Keratinocyte (primary cell): ENCODE data around the gene NLRP6. TPM values are rescaled to one million over a fixed set of nuclear protein-coding genes. Genes with fewer than 3 reads are reported as not detected.

Source experiments
- DNase-seq: peaks from one replicate; pipeline ENCODE4 v3.0.0-alpha.2; 2011; ENCODE audit warnings: low read depth, missing footprints, low spot score
- FAIRE-seq: peaks from 2 replicates; lab custom pipeline; 2011; peaks lifted over from hg19 to GRCh38; lab: Jason Lieb, UNC
- H2AFZ ChIP-seq: 2 replicates; pipeline ENCODE4 v1.6.0; 2012; ENCODE audit warnings: low read length, control low read depth, inconsistent platforms; ENCODE audit not compliant: control insufficient read depth
- H3K27ac ChIP-seq: 2 replicates; pipeline ENCODE4 v1.5.1; 2011; ENCODE audit warnings: low read length; ENCODE audit not compliant: control insufficient read depth, insufficient read depth
- H3K27me3 ChIP-seq: 3 replicates; pipeline ENCODE4 v1.6.0; 2011; ENCODE audit warnings: low read length; ENCODE audit not compliant: control insufficient read depth, insufficient read depth; ENCODE audit errors: extremely low read depth
- H3K36me3 ChIP-seq, 2 experiments: 2 replicates in 1 of 2; 3 replicates in 1 of 2; pipeline ENCODE4 v1.5.1; 2011; ENCODE audit warnings: low read length in 2 of 2, mild to moderate bottlenecking in 1 of 2; ENCODE audit not compliant: control insufficient read depth in 2 of 2, insufficient read depth in 2 of 2; ENCODE audit errors: extremely low read depth in 1 of 2
- H3K4me1 ChIP-seq: 3 replicates; pipeline ENCODE4 v1.5.1; 2011; ENCODE audit warnings: low read length; ENCODE audit not compliant: control insufficient read depth, insufficient read depth; ENCODE audit errors: extremely low read depth
- H3K4me2 ChIP-seq: 3 replicates; pipeline ENCODE4 v1.6.0; 2011; ENCODE audit warnings: low read depth, low read length; ENCODE audit not compliant: control insufficient read depth, insufficient read depth; ENCODE audit errors: extremely low read depth
- H3K4me3 ChIP-seq, 3 experiments: fragments of 200-600 bp in 1 of 3; sonication (generic) in 1 of 3; 2 replicates in 2 of 3; 3 replicates in 1 of 3; pipeline ENCODE4 v1.5.1; 2011 to 2016; ENCODE audit warnings: low read length in 3 of 3, mild to moderate bottlenecking in 3 of 3, control low read depth in 2 of 3, inconsistent platforms in 1 of 3, low read depth in 1 of 3, mixed read lengths in 1 of 3, mixed run types in 1 of 3, moderate library complexity in 1 of 3; ENCODE audit not compliant: control insufficient read depth in 2 of 3, insufficient read depth in 2 of 3; ENCODE audit errors: extremely low read depth in 1 of 3
- H3K79me2 ChIP-seq: 2 replicates; pipeline ENCODE4 v1.6.0; 2012; ENCODE audit warnings: low read length; ENCODE audit not compliant: control insufficient read depth, insufficient read depth
- H3K9ac ChIP-seq: 3 replicates; pipeline ENCODE4 v1.6.0; 2011; ENCODE audit warnings: low read length; ENCODE audit not compliant: control insufficient read depth, insufficient read depth; ENCODE audit errors: extremely low read depth
- H3K9me1 ChIP-seq: 3 replicates; pipeline ENCODE4 v1.6.0; 2011; ENCODE audit warnings: low read length; ENCODE audit not compliant: control insufficient read depth, insufficient read depth; ENCODE audit errors: extremely low read depth
- H3K9me3 ChIP-seq: 2 replicates; pipeline ENCODE4 v1.5.1; 2012; ENCODE audit warnings: low read depth, low read length; ENCODE audit not compliant: control insufficient read depth
- H4K20me1 ChIP-seq: 3 replicates; pipeline ENCODE4 v1.6.0; 2011; ENCODE audit warnings: low read length; ENCODE audit not compliant: control insufficient read depth, insufficient read depth; ENCODE audit errors: extremely low read depth
- EZH2 ChIP-seq: IDR thresholded peaks from one replicate; pipeline ENCODE4 v1.6.1; 2012; ENCODE audit warnings: inconsistent platforms, mild to moderate bottlenecking, low read length, moderate library complexity
- dilution Hi-C: fragments of 300-500 bp; cut with MboI; formaldehyde crosslinking; loops from one replicate; pipeline ENCODE4 v1.7.0; 2020; ENCODE audit warnings: low sequenced_read_pairs; ENCODE audit not compliant: extremely low pct_ligation_motif_present
- polyA plus RNA-seq, 5 experiments: library from polyadenylated mRNA; depleted of rRNA in 3 of 5; stranded (reverse) in 3 of 5; stranded (forward) in 1 of 5; unstranded in 1 of 5; fragments of >200 nt; gene quantifications; 1 replicate in 1 of 5; 2 replicates in 3 of 5; 3 replicates in 1 of 5; pipeline versions ENCODE4 v1.2.1 to v1.2.3, GENCODE V29; 2011 to 2012; ENCODE audit warnings: missing spikeins in 2 of 5, low read depth in 1 of 5, low replicate concordance in 1 of 5
- TF ChIP-seq, protein P1 (sequence below), 3 experiments: IDR thresholded peaks in 1 of 3; conservative IDR thresholded peaks in 1 of 3; optimal IDR thresholded peaks in 1 of 3; 2 replicates in 2 of 3; 3 replicates in 1 of 3; pipeline versions ENCODE3 to v1.5.1; 2011; ENCODE audit warnings: low read length in 3 of 3, mild to moderate bottlenecking in 3 of 3, moderate library complexity in 2 of 3, control low read depth in 1 of 3, inconsistent platforms in 1 of 3; ENCODE audit not compliant: insufficient read depth in 2 of 3; ENCODE audit errors: extremely low read depth in 1 of 3

NLRP6 gene
- polyA plus RNA-seq, 1 donor (not counting 4 experiments of a cell fraction or from before 2014, with no cell fraction given), result not detected

DNA sequence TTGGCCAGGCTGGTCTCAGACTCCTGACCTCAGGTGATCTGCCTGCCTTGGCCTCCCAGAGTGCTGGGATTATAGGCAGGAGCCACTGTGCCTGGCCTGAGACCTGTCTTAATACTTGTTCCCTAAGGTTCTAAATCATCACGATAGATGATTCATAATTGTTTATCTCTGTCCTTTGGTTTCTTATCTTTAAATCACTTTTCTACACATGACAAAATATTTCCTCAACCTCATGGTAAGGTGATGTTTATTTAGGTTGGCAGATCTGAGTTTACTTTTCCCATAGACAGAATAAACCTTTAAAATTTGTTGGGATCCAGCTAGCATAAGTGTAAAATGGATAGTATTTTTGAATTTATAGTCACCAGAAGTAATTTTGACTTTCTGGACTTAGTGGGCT lies 37.9 kb upstream of the NLRP6 start:
- no peak overlapping the region for H3K9ac ChIP-seq
- FAIRE-seq, result no peak
- dilution Hi-C loops, result no loop called here

DNA sequence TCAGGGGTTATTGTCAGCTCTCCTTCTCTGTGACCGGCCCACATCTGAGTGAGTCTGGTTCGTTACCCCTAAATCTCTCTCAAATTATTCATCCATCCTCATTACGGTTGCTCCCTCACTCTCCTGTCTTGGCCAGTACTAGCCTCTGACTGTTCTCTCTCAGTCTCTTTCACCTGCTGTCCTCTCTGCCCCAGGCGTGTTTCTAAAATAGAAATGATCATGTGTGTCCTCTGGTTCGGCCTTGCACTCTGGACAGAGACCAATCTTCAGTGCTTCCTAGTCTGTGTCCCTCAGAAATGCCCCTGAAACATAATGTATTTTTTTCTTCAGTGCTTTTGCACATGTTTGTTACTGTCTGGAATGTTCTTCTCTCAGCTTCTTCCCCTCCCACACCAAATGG lies 36.6 kb upstream of the NLRP6 start:
- DNase-seq (no peak), FAIRE-seq (no peak)
- H3K4me3 ChIP-seq, result no peak overlapping the region
- H4K20me1 ChIP-seq, result no peaks in the 10 kb centered on the region
- peaks cover 7% of the 10 kb centered on the region for H3K4me1 ChIP-seq
- dilution Hi-C loops, result no loop called here
- no peak overlapping the region for H3K4me2 ChIP-seq
- H3K27ac ChIP-seq, result no peak overlapping the region
- no peaks in the 10 kb centered on the region for H3K9me3 ChIP-seq
- no peaks in the 10 kb centered on the region for H3K27me3 ChIP-seq
- peaks cover 60% of the 10 kb centered on the region for H3K79me2 ChIP-seq
- peaks cover 23 to 47% of the 10 kb centered on the region in 2 experiments for H3K36me3 ChIP-seq
- H2AFZ ChIP-seq, result no peak overlapping the region
- TF ChIP-seq, protein P1, sequence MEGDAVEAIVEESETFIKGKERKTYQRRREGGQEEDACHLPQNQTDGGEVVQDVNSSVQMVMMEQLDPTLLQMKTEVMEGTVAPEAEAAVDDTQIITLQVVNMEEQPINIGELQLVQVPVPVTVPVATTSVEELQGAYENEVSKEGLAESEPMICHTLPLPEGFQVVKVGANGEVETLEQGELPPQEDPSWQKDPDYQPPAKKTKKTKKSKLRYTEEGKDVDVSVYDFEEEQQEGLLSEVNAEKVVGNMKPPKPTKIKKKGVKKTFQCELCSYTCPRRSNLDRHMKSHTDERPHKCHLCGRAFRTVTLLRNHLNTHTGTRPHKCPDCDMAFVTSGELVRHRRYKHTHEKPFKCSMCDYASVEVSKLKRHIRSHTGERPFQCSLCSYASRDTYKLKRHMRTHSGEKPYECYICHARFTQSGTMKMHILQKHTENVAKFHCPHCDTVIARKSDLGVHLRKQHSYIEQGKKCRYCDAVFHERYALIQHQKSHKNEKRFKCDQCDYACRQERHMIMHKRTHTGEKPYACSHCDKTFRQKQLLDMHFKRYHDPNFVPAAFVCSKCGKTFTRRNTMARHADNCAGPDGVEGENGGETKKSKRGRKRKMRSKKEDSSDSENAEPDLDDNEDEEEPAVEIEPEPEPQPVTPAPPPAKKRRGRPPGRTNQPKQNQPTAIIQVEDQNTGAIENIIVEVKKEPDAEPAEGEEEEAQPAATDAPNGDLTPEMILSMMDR (optimal IDR thresholded peaks at IDR 0.05 in 1 of 3, IDR thresholded peaks at IDR 0.05 in 1 of 3, conservative IDR thresholded peaks at IDR 0.05 in 1 of 3; ENCODE audit: extremely low read depth in 1 of 3, insufficient read depth in 2 of 3, low read length in 3 of 3), result no peak
- TF ChIP-seq EZH2, result no peak
- H3K9me1 ChIP-seq, result no peaks in the 10 kb centered on the region
- H3K9ac ChIP-seq, result no peak overlapping the region

More for the DNA sequence above, 37.9 kb upstream of the NLRP6 start:
- H4K20me1 ChIP-seq, result no peaks in the 10 kb centered on the region
- no peak overlapping the region for H3K4me2 ChIP-seq
- no peak overlapping the region for H3K4me3 ChIP-seq
- H2AFZ ChIP-seq, result no peak overlapping the region
- H3K9me1 ChIP-seq, result no peaks in the 10 kb centered on the region
- H3K36me3 ChIP-seq, result peaks cover 19 to 37% of the 10 kb centered on the region in 2 experiments
- peaks cover 64% of the 10 kb centered on the region for H3K79me2 ChIP-seq
- H3K9me3 ChIP-seq, result no peaks in the 10 kb centered on the region
- no peaks in the 10 kb centered on the region for H3K27me3 ChIP-seq
- H3K4me1 ChIP-seq, result peaks cover 11% of the 10 kb centered on the region
- no peak overlapping the region for H3K27ac ChIP-seq
- DNase-seq, result no peak
- TF ChIP-seq EZH2, result no peak
- TF ChIP-seq, protein P1 (optimal IDR thresholded peaks at IDR 0.05 in 1 of 3, IDR thresholded peaks at IDR 0.05 in 1 of 3, conservative IDR thresholded peaks at IDR 0.05 in 1 of 3; ENCODE audit: extremely low read depth in 1 of 3, insufficient read depth in 2 of 3, low read length in 3 of 3), result no peak
